Measurements from ENCODE around the gene FHOD3. TPM values are rescaled to one million over a fixed set of nuclear protein-coding genes. Genes with fewer than 3 reads are reported as not detected.

FHOD3 gene
- total and polyA plus RNA-seq, 2 experiments from 2014 or later = 2.7 to 8.7 TPM

- Histone ChIP-seq H3K36me3 (ENCODE audit: insufficient read depth) (no peaks in the 10 kb centered on the region), H3K4me1 (ENCODE audit: insufficient read depth) (peaks cover 6% of the 10 kb centered on the region; the same call in 1 of the 2 replicates), H4K20me1 (replicated peaks; ENCODE audit: insufficient read depth) (no peaks in the 10 kb centered on the region), H2AFZ (no peak overlapping the region), H3K27ac (ENCODE audit: low read depth) (no peak overlapping the region), H3K27me3 (ENCODE audit: insufficient read depth) (no peaks in the 10 kb centered on the region), H3F3A (replicated peaks; ENCODE audit: low read depth) (no peaks in the 10 kb centered on the region), H3K4me2 (no peak overlapping the region), H3K4me3 (no peak overlapping the region), H3K79me2 (replicated peaks; ENCODE audit: insufficient read depth) (no peaks in the 10 kb centered on the region), H3K9me2 (ENCODE audit: insufficient read depth) (0 out of 2 replicates have a peak, but pooled peaks cover 10% of the 10 kb centered on the region)
- peaks cover 3% of the 10 kb centered on the region for H3K27me3 Mint-ChIP-seq (ENCODE audit: insufficient read depth, low read depth, poor library complexity)
- no peak for DNase-seq (ENCODE audit: low spot score)
- H3K4me1 Mint-ChIP-seq = peaks cover 18% of the 10 kb centered on the region
- no peak for ATAC-seq
- H3K9me3 Mint-ChIP-seq = no peaks in the 10 kb centered on the region
- no peak for TF ChIP-seq ETS1 (IDR thresholded peaks at IDR 0.05)
- TF ChIP-seq JUNB (IDR thresholded peaks at IDR 0.05; ENCODE audit: unreplicated experiment) = no peak
- TF ChIP-seq POLR2AphosphoS5 (IDR thresholded peaks at IDR 0.05; ENCODE audit: low read depth) = no peak
- TF ChIP-seq CREB1 (CRISPR knock-in tag; IDR thresholded peaks at IDR 0.05; ENCODE audit: low read depth) = no peak
- TF ChIP-seq, protein P1, sequence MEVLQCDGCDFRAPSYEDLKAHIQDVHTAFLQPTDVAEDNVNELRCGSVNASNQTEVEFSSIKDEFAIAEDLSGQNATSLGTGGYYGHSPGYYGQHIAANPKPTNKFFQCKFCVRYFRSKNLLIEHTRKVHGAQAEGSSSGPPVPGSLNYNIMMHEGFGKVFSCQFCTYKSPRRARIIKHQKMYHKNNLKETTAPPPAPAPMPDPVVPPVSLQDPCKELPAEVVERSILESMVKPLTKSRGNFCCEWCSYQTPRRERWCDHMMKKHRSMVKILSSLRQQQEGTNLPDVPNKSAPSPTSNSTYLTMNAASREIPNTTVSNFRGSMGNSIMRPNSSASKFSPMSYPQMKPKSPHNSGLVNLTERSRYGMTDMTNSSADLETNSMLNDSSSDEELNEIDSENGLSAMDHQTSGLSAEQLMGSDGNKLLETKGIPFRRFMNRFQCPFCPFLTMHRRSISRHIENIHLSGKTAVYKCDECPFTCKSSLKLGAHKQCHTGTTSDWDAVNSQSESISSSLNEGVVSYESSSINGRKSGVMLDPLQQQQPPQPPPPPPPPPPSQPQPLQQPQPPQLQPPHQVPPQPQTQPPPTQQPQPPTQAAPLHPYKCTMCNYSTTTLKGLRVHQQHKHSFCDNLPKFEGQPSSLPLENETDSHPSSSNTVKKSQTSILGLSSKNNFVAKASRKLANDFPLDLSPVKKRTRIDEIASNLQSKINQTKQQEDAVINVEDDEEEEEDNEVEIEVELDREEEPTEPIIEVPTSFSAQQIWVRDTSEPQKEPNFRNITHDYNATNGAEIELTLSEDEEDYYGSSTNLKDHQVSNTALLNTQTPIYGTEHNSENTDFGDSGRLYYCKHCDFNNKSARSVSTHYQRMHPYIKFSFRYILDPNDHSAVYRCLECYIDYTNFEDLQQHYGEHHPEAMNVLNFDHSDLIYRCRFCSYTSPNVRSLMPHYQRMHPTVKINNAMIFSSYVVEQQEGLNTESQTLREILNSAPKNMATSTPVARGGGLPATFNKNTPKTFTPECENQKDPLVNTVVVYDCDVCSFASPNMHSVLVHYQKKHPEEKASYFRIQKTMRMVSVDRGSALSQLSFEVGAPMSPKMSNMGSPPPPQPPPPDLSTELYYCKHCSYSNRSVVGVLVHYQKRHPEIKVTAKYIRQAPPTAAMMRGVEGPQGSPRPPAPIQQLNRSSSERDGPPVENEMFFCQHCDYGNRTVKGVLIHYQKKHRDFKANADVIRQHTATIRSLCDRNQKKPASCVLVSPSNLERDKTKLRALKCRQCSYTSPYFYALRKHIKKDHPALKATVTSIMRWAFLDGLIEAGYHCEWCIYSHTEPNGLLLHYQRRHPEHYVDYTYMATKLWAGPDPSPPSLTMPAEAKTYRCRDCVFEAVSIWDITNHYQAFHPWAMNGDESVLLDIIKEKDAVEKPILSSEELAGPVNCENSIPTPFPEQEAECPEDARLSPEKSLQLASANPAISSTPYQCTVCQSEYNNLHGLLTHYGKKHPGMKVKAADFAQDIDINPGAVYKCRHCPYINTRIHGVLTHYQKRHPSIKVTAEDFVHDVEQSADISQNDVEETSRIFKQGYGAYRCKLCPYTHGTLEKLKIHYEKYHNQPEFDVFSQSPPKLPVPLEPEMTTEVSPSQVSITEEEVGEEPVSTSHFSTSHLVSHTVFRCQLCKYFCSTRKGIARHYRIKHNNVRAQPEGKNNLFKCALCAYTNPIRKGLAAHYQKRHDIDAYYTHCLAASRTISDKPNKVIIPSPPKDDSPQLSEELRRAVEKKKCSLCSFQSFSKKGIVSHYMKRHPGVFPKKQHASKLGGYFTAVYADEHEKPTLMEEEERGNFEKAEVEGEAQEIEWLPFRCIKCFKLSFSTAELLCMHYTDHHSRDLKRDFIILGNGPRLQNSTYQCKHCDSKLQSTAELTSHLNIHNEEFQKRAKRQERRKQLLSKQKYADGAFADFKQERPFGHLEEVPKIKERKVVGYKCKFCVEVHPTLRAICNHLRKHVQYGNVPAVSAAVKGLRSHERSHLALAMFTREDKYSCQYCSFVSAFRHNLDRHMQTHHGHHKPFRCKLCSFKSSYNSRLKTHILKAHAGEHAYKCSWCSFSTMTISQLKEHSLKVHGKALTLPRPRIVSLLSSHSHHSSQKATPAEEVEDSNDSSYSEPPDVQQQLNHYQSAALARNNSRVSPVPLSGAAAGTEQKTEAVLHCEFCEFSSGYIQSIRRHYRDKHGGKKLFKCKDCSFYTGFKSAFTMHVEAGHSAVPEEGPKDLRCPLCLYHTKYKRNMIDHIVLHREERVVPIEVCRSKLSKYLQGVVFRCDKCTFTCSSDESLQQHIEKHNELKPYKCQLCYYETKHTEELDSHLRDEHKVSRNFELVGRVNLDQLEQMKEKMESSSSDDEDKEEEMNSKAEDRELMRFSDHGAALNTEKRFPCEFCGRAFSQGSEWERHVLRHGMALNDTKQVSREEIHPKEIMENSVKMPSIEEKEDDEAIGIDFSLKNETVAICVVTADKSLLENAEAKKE (CRISPR knock-in tag; IDR thresholded peaks at IDR 0.05) = no peak
- TF ChIP-seq ZNF331 (CRISPR knock-in tag; IDR thresholded peaks at IDR 0.05; ENCODE audit: low read depth) = no peak
- TF ChIP-seq EZH2 (IDR thresholded peaks at IDR 0.05; ENCODE audit: low read depth, unreplicated experiment) = no peak
- no peak for TF ChIP-seq CTCF (conservative IDR thresholded peaks at IDR 0.05; ENCODE audit: low read depth in 2 of 2)
- TF ChIP-seq STAT1 (IDR thresholded peaks at IDR 0.05; ENCODE audit: unreplicated experiment) = no peak
- TF ChIP-seq NANOG (IDR thresholded peaks at IDR 0.05; ENCODE audit: borderline replicate concordance) = no peak
- TF ChIP-seq REST (IDR thresholded peaks at IDR 0.05; ENCODE audit: unreplicated experiment) = no peak
- no peak for TF ChIP-seq EZH2phosphoT487 (IDR thresholded peaks at IDR 0.05; ENCODE audit: unreplicated experiment)
- TF ChIP-seq ZNF114 (CRISPR knock-in tag; IDR thresholded peaks at IDR 0.05) = no peak
- H3K27ac Mint-ChIP-seq = no peak overlapping the region
- no peaks in the 10 kb centered on the region for H3K36me3 Mint-ChIP-seq (ENCODE audit: low read depth)
- no peak overlapping the region for H3K4me3 Mint-ChIP-seq
Measured at GRCh38 chr18:36608107-36608506, 310.6 kb downstream of the FHOD3 start.
